ENCODE results near the gene SMURF2. TPM values are rescaled to one million over a fixed set of nuclear protein-coding genes. Genes with fewer than 3 reads are reported as not detected.

Gene SMURF2
- total and polyA plus RNA-seq, 11 donors: 3.6 to 17.5 (median 12.2) TPM

DNA sequence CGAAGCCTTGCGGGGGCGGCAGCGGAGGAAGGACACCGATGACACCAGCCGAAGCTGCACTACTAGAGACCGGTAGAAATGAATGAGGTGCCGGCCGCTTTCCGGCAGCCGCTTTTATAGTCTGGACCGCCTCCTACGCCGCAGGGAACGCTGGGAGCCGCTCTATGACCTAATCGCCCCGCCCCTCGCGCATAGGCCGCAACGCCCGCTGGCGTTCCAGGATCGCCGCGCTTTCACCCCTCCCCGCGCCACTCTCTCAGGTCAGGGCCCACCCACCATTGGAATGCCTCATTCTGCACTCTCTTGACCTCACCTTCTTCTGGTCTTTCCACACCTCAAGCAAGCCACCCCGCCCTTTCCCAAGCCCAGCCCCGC is 155.9 kb downstream of the SMURF2 start, which contains the start of gene DDX5:
Gene DDX5 (minus strand): TSS at position 89 of the 375 bp plus-strand sequence. CDS start 170 bp downstream, outside the sequence.
- WGBS, 4 donors: 0% methylated on average over 18 to 31 of the region's 31 CpGs
- no peaks in the 10 kb centered on the region for H3K27me3 ChIP-seq
- H3K9me3 ChIP-seq: no peaks in the 10 kb centered on the region
- peak within 1 kb of the TSS; percentile 96 to 100 (median 99) for H3K27ac ChIP-seq
- TF ChIP-seq POLR2A (IDR thresholded peaks at IDR 0.05) (peak in 1 of 2 donors; percentile 89), CTCF (IDR thresholded peaks at IDR 0.05) (no peak)
- peak within 1 kb of the TSS; percentile 77 to 99 (median 88) for H3K4me3 ChIP-seq
- peak; percentile 98 to 99 (median 98) for DNase-seq
- peaks cover 14 to 60% (median 56%) of the 10 kb centered on the region in 12 donors for H3K4me1 ChIP-seq
- intact Hi-C loops (cut with DNase I): loop anchor here in 2 of 10 donors (5.0 to 10.0 kb wide), 4 partner anchors 201 to 681 kb away; partner anchors contain the start of genes FTSJ3 (in 1 of the 2) and PSMC5 (in 1 of the 2)
- peak; percentile 79 to 88 (median 83) for ATAC-seq
- peaks cover 10 to 66% (median 62%) of the 10 kb centered on the region in 9 donors for H3K36me3 ChIP-seq

DNA sequence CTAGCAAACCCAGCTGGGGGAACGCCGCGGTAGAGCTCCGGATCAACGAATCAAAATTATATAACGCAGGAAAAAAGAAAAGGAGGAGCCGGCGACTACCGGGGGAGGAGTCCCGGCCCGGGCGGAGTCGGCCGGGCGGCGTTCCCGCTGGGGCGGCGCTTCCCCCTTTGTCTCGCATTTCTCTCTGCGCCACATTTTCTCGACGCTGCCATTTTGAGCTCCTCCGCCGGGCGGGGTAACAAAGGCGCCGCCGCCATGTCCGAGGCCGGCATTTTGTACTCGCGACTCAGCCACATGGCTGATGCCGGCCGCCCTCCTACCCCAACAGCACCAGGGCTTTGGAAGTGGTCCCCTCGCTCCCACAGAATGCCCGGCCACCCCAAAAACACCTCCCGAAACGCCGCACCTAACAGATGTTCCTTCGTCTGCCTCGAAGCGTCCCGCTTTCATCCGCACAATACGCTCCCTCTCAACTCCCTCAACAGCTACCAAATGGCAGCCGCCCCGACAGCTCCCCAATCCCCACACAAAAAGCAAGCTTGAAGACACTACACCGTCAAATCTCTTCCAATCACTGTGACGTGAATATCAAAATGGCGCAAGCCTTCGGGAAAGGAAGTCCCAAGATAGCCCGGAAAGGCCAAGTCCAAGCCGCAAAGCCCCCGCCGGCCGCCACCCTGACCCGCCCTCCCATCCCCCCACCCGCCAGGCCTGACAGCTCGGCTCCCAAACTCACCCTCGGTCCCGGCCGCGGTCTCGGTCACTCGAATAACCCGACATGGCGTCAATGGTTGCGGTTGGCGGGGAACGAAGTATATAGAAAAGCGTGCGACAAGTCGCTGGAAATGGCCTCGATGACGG is 156.5 kb downstream of the SMURF2 start:
- H3K27ac ChIP-seq: peak overlapping the region; percentile 96 to 100 (median 99)
- intact Hi-C loops (cut with DNase I): loop anchor here in 2 of 10 donors (5.0 to 10.0 kb wide), 4 partner anchors 201 to 681 kb away; partner anchors contain the start of genes FTSJ3 (in 1 of the 2) and PSMC5 (in 1 of the 2)
- peak overlapping the region; percentile 77 to 99 (median 88) for H3K4me3 ChIP-seq
- no peak for TF ChIP-seq CTCF (IDR thresholded peaks at IDR 0.05)
- peak in 1 of 2 donors; percentile 55 for TF ChIP-seq POLR2A (IDR thresholded peaks at IDR 0.05)
- H3K27me3 ChIP-seq: no peaks in the 10 kb centered on the region
- 0% methylated on average over 64 to 76 of the region's 76 CpGs for WGBS, 4 donors
- H3K36me3 ChIP-seq: peaks cover 14 to 66% (median 62%) of the 10 kb centered on the region in 9 donors
- H3K4me1 ChIP-seq: peaks cover 14 to 65% (median 59%) of the 10 kb centered on the region in 12 donors
- ATAC-seq (peak; percentile 66 to 75 (median 70)), DNase-seq (peak; percentile 90 to 95 (median 94))
- no peaks in the 10 kb centered on the region for H3K9me3 ChIP-seq

DNA sequence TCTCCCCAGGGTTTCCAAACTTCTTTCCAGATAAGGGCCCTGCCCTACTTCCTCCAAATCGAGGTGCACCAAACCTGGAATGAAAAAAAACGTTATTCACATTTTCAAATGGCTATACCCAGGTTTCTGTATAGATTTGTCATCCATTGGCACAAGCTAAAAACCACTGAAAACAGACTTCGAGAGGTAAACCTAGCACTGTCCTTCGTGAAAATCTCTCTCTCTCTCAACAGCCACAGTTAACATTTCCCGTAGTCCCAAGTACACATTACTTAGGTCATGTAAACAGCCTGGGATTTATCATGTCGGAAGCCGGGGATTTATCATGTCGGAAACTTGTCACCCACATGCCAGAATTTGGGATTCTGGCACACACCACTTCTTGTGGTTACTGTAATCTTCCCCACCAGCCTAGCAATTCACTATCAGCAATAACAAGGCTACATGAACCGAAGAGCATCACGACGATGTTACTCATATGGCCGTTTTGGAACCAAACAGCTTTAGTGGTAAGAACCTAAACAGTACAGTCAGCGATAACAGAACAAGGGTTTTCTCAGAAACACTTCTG is 157.3 kb downstream of the SMURF2 start:
- intact Hi-C loops (cut with DNase I): loop anchor here in 2 of 10 donors (5.0 to 10.0 kb wide), 4 partner anchors 200 to 680 kb away; partner anchors contain the start of genes FTSJ3 (in 1 of the 2) and PSMC5 (in 1 of the 2)
- 0 to 1% (median 1%) methylated on average over 13 of the region's 13 CpGs for WGBS, 4 donors
- peak overlapping the region; percentile 96 to 100 (median 99) for H3K27ac ChIP-seq
- H3K4me1 ChIP-seq: peaks cover 14 to 71% (median 64%) of the 10 kb centered on the region in 12 donors
- TF ChIP-seq CTCF (IDR thresholded peaks at IDR 0.05) (no peak), POLR2A (IDR thresholded peaks at IDR 0.05) (no peak)
- no peaks in the 10 kb centered on the region for H3K9me3 ChIP-seq
- DNase-seq: no peak
- H3K4me3 ChIP-seq: peak overlapping the region; percentile 77 to 99 (median 88)
- ATAC-seq: no peak
- H3K36me3 ChIP-seq: peaks cover 14 to 66% (median 62%) of the 10 kb centered on the region in 9 donors
- no peaks in the 10 kb centered on the region for H3K27me3 ChIP-seq

All from heart left ventricle (tissue), 16 donors.